ENCODE measurements around the gene FSTL4. TPM values are rescaled to one million over a fixed set of nuclear protein-coding genes. Genes with fewer than 3 reads are reported as not detected.

Gene FSTL4
- total RNA-seq, 1 experiment from 2014 or later = 2.1 TPM

- in situ Hi-C loops (cut with HindIII; ENCODE audit: low pct_unique_long_range_greater_than_20kb, low sequenced_read_pairs) = no loop called here
- no peak for DNase-seq (ENCODE audit: low read depth, low spot score)
Measured at GRCh38 chr5:133613743-133614142, 1.4 kb upstream of the FSTL4 start.

- in situ Hi-C loops (cut with HindIII; ENCODE audit: low pct_unique_long_range_greater_than_20kb, low sequenced_read_pairs) = no loop called here
- no peak for DNase-seq (ENCODE audit: low read depth, low spot score)
Measured at GRCh38 chr5:133613184-133613583, 843 bp upstream of the FSTL4 start.

- in situ Hi-C loops (cut with HindIII; ENCODE audit: low pct_unique_long_range_greater_than_20kb, low sequenced_read_pairs) = no loop called here
- DNase-seq (ENCODE audit: low read depth, low spot score) = no peak
Measured at GRCh38 chr5:133611357-133612248, 738 bp downstream of the FSTL4 start.

- in situ Hi-C loops (cut with HindIII; ENCODE audit: low pct_unique_long_range_greater_than_20kb, low sequenced_read_pairs) = no loop called here
- peak; percentile 52 for DNase-seq (ENCODE audit: low read depth, low spot score)
Measured at GRCh38 chr5:133610489-133611356, 1.6 kb downstream of the FSTL4 start.

- no peak for DNase-seq (ENCODE audit: low read depth, low spot score)
- in situ Hi-C loops (cut with HindIII; ENCODE audit: low pct_unique_long_range_greater_than_20kb, low sequenced_read_pairs) = no loop called here
Measured at GRCh38 chr5:133607451-133607850, 4.9 kb downstream of the FSTL4 start.

GRCh38 chr5:133606835-133607234 lies 5.5 kb downstream of the FSTL4 start:
- in situ Hi-C loops (cut with HindIII; ENCODE audit: low pct_unique_long_range_greater_than_20kb, low sequenced_read_pairs) = no loop called here
- DNase-seq (ENCODE audit: low read depth, low spot score) = no peak

GRCh38 chr5:133605323-133605722 lies 7.0 kb downstream of the FSTL4 start:
- no peak for DNase-seq (ENCODE audit: low read depth, low spot score)
- in situ Hi-C loops (cut with HindIII; ENCODE audit: low pct_unique_long_range_greater_than_20kb, low sequenced_read_pairs) = no loop called here

- in situ Hi-C loops (cut with HindIII; ENCODE audit: low pct_unique_long_range_greater_than_20kb, low sequenced_read_pairs) = no loop called here
Measured at GRCh38 chr5:133603711-133604110, 8.6 kb downstream of the FSTL4 start.

GRCh38 chr5:133602835-133603380 lies 9.4 kb downstream of the FSTL4 start:
- in situ Hi-C loops (cut with HindIII; ENCODE audit: low pct_unique_long_range_greater_than_20kb, low sequenced_read_pairs) = no loop called here
- DNase-seq (ENCODE audit: low read depth, low spot score) = no peak

More at GRCh38 chr5:133603711-133604110, 8.6 kb downstream of the FSTL4 start:
- DNase-seq (ENCODE audit: low read depth, low spot score) = no peak

- in situ Hi-C loops (cut with HindIII; ENCODE audit: low pct_unique_long_range_greater_than_20kb, low sequenced_read_pairs) = no loop called here
Measured at GRCh38 chr5:133599600-133599999, 12.7 kb downstream of the FSTL4 start.

GRCh38 chr5:133599044-133599443 lies 13.3 kb downstream of the FSTL4 start:
- in situ Hi-C loops (cut with HindIII; ENCODE audit: low pct_unique_long_range_greater_than_20kb, low sequenced_read_pairs) = no loop called here
- DNase-seq (ENCODE audit: low read depth, low spot score) = no peak

More at GRCh38 chr5:133599600-133599999, 12.7 kb downstream of the FSTL4 start:
- DNase-seq (ENCODE audit: low read depth, low spot score) = no peak

GRCh38 chr5:133596049-133596448 lies 16.3 kb downstream of the FSTL4 start:
- in situ Hi-C loops (cut with HindIII; ENCODE audit: low pct_unique_long_range_greater_than_20kb, low sequenced_read_pairs) = no loop called here
- no peak for DNase-seq (ENCODE audit: low read depth, low spot score)

GRCh38 chr5:133595465-133595864 lies 16.9 kb downstream of the FSTL4 start:
- in situ Hi-C loops (cut with HindIII; ENCODE audit: low pct_unique_long_range_greater_than_20kb, low sequenced_read_pairs) = no loop called here
- no peak for DNase-seq (ENCODE audit: low read depth, low spot score)

GRCh38 chr5:133589286-133589685 lies 23.1 kb downstream of the FSTL4 start:
- in situ Hi-C loops (cut with HindIII; ENCODE audit: low pct_unique_long_range_greater_than_20kb, low sequenced_read_pairs) = no loop called here
- DNase-seq (ENCODE audit: low read depth, low spot score) = peak; percentile 15

GRCh38 chr5:133582971-133583370 lies 29.4 kb downstream of the FSTL4 start:
- DNase-seq (ENCODE audit: low read depth, low spot score) = no peak
- in situ Hi-C loops (cut with HindIII; ENCODE audit: low pct_unique_long_range_greater_than_20kb, low sequenced_read_pairs) = no loop called here

GRCh38 chr5:133581918-133582317 lies 30.4 kb downstream of the FSTL4 start:
- in situ Hi-C loops (cut with HindIII; ENCODE audit: low pct_unique_long_range_greater_than_20kb, low sequenced_read_pairs) = no loop called here
- DNase-seq (ENCODE audit: low read depth, low spot score) = no peak

GRCh38 chr5:133581348-133581747 lies 31.0 kb downstream of the FSTL4 start:
- no peak for DNase-seq (ENCODE audit: low read depth, low spot score)

GRCh38 chr5:133580618-133581017 lies 31.7 kb downstream of the FSTL4 start:
- in situ Hi-C loops (cut with HindIII; ENCODE audit: low pct_unique_long_range_greater_than_20kb, low sequenced_read_pairs) = no loop called here
- DNase-seq (ENCODE audit: low read depth, low spot score) = no peak

More at GRCh38 chr5:133581348-133581747, 31.0 kb downstream of the FSTL4 start:
- in situ Hi-C loops (cut with HindIII; ENCODE audit: low pct_unique_long_range_greater_than_20kb, low sequenced_read_pairs) = no loop called here
